HG02678 (cell line): Measurements from ENCODE around the gene CDH1.

ENCODE experiments used
- ATAC-seq: cut with Tn5 transposase; IDR thresholded peaks from one replicate; pipeline ENCODE4 v1.9.1; 2021; ENCODE audit warnings: mild to moderate bottlenecking, moderate library complexity; ENCODE audit not compliant: unreplicated experiment

CDH1 gene

GRCh38 chr16:68759062-68759461 is 22.0 kb downstream of the CDH1 start:
- no peak for ATAC-seq

GRCh38 chr16:68760671-68761275 is 23.7 kb downstream of the CDH1 start:
- peak; percentile 63 for ATAC-seq

- no peak for ATAC-seq
Measured at GRCh38 chr16:68762996-68763756, 26.1 kb downstream of the CDH1 start.

- ATAC-seq: no peak
Measured at GRCh38 chr16:68764862-68765261, 27.8 kb downstream of the CDH1 start.

GRCh38 chr16:68767581-68767980 is 30.5 kb downstream of the CDH1 start:
- ATAC-seq: no peak

GRCh38 chr16:68768175-68768574 is 31.1 kb downstream of the CDH1 start:
- ATAC-seq: no peak

GRCh38 chr16:68768771-68769170 is 31.7 kb downstream of the CDH1 start:
- no peak for ATAC-seq

GRCh38 chr16:68770671-68771070 is 33.6 kb downstream of the CDH1 start:
- ATAC-seq: no peak

- no peak for ATAC-seq
Measured at GRCh38 chr16:68772030-68772681, 35.1 kb downstream of the CDH1 start.

GRCh38 chr16:68772871-68773270 is 35.8 kb downstream of the CDH1 start:
- ATAC-seq: no peak

- ATAC-seq: no peak
Measured at GRCh38 chr16:68774982-68775634, 38.0 kb downstream of the CDH1 start.

- ATAC-seq: peak; percentile 74
Measured at GRCh38 chr16:68776821-68777485, 39.9 kb downstream of the CDH1 start.

GRCh38 chr16:68778551-68779231 is 41.6 kb downstream of the CDH1 start:
- no peak for ATAC-seq

GRCh38 chr16:68779891-68780290 is 42.8 kb downstream of the CDH1 start:
- ATAC-seq: no peak

GRCh38 chr16:68781784-68782183 is 44.7 kb downstream of the CDH1 start:
- ATAC-seq: no peak

GRCh38 chr16:68782198-68783174 is 45.4 kb downstream of the CDH1 start:
- ATAC-seq: no peak

GRCh38 chr16:68784226-68784625 is 47.1 kb downstream of the CDH1 start:
- no peak for ATAC-seq

GRCh38 chr16:68784721-68785120 is 47.6 kb downstream of the CDH1 start:
- ATAC-seq: no peak

GRCh38 chr16:68785715-68786114 is 48.6 kb downstream of the CDH1 start:
- ATAC-seq: no peak
